Panc1 (cell line): Measurements from ENCODE around the gene ZNF516. TPM values are rescaled to one million over a fixed set of nuclear protein-coding genes. Genes with fewer than 3 reads are reported as not detected.

Source experiments
- ATAC-seq: fragments of 200-7000 bp; cut with Tn5 transposase; 2 replicates; pipeline ENCODE4 v1.9.1; 2020; ENCODE audit warnings: mild to moderate bottlenecking, moderate library complexity
- BruUV-seq: library from RNA; stranded (reverse); fragments of 400-500 nt; replicated peaks from 2 replicates; lab custom pipeline; 2021; lab: Mats Ljungman, UMichigan
- CTCF ChIA-PET: fragments of 300-600 bp; sonication (Branson Sonifier 250); formaldehyde crosslinking; loops from one replicate; lab custom pipeline; 2022; ENCODE audit warnings: antibody characterized with exemption; lab: Charles Lee
- POLR2A ChIA-PET: fragments of 300-600 bp; sonication (Branson Sonifier 250); formaldehyde crosslinking; loops from one replicate; lab custom pipeline; 2022; ENCODE audit warnings: antibody characterized with exemption; lab: Charles Lee
- DNase-seq: peaks from one replicate; pipeline ENCODE4 v3.0.0-alpha.2; 2010; ENCODE audit warnings: low read depth, low spot score
- H3K27ac ChIP-seq: 2 replicates; pipeline ENCODE4 v1.5.1; 2011; ENCODE audit warnings: mild to moderate bottlenecking, low read length, inconsistent platforms
- H3K27me3 ChIP-seq: fragments of 200-500 bp; sonication (Bioruptor generic); 2 replicates; pipeline ENCODE4 v1.6.0; 2014; ENCODE audit warnings: low read length, inconsistent platforms; ENCODE audit not compliant: control insufficient read depth, insufficient read depth
- H3K36me3 ChIP-seq: fragments of 200-500 bp; sonication (Bioruptor generic); 2 replicates; pipeline ENCODE4 v1.5.1; 2014; ENCODE audit warnings: inconsistent platforms, mild to moderate bottlenecking, low read length, moderate library complexity; ENCODE audit not compliant: control insufficient read depth, insufficient read depth
- H3K4me1 ChIP-seq: 2 replicates; pipeline ENCODE4 v1.5.1; 2011; ENCODE audit warnings: inconsistent platforms, mild to moderate bottlenecking, low read length, moderate library complexity; ENCODE audit not compliant: control insufficient read depth, insufficient read depth
- H3K4me3 ChIP-seq, 2 experiments: 2 replicates each; pipeline ENCODE4 v1.5.1; 2011 to 2012; ENCODE audit warnings: low read depth in 2 of 2, low read length in 2 of 2, mild to moderate bottlenecking in 2 of 2, inconsistent platforms in 1 of 2, moderate library complexity in 1 of 2
- H3K9me3 ChIP-seq: fragments of 200-500 bp; sonication (Bioruptor generic); 2 replicates; pipeline ENCODE4 v1.5.1; 2014; ENCODE audit warnings: low read depth, mild to moderate bottlenecking, inconsistent platforms, low read length, moderate library complexity; ENCODE audit not compliant: control insufficient read depth, insufficient read depth
- POLR2AphosphoS5 ChIP-seq: IDR thresholded peaks from 2 replicates; pipeline ENCODE4 v1.6.1; 2012; ENCODE audit warnings: mild to moderate bottlenecking, low read depth, low read length, moderate library complexity
- REST ChIP-seq, 2 experiments: IDR thresholded peaks; 2 replicates each; pipeline ENCODE4 v1.6.1; 2011 to 2012; ENCODE audit warnings: low read depth in 2 of 2, control low read depth in 1 of 2, low read length in 1 of 2, mild to moderate bottlenecking in 1 of 2, moderate library complexity in 1 of 2; ENCODE audit not compliant: insufficient read depth in 1 of 2
- SIN3A ChIP-seq: IDR thresholded peaks from 2 replicates; pipeline ENCODE4 v1.6.1; 2012; ENCODE audit warnings: low read depth, mild to moderate bottlenecking, low read length, moderate library complexity, borderline replicate concordance; ENCODE audit not compliant: insufficient read depth
- TCF7L2 ChIP-seq: IDR thresholded peaks from 2 replicates; pipeline ENCODE4 v1.6.1; 2011; ENCODE audit warnings: mild to moderate bottlenecking, low read depth, low read length, inconsistent platforms
- in situ Hi-C: cut with HindIII; loops from 2 replicates; pipeline ENCODE4 v1.10.0; 2016; ENCODE audit warnings: low sequenced_read_pairs, low pct_unique_long_range_greater_than_20kb
- intact Hi-C: fragments of 100-400 bp; cut with micrococcal nuclease; formaldehyde crosslinking; loops from one replicate; pipeline ENCODE4 v1.10.0; 2022; ENCODE audit not compliant: unreplicated experiment
- total RNA-seq: library from RNA; stranded (reverse); gene quantifications from one replicate; pipeline ENCODE4 v1.2.1, GENCODE V29; 2021; ENCODE audit not compliant: unreplicated experiment
- TF ChIP-seq, protein P1 (sequence below): fragments of 450-650 bp; IDR thresholded peaks from 2 replicates; pipeline ENCODE4 v1.5.1; 2017; ENCODE audit warnings: mild to moderate bottlenecking

The ZNF516 gene
- total RNA-seq, 1 experiment from 2014 or later: 28.6 TPM

DNA sequence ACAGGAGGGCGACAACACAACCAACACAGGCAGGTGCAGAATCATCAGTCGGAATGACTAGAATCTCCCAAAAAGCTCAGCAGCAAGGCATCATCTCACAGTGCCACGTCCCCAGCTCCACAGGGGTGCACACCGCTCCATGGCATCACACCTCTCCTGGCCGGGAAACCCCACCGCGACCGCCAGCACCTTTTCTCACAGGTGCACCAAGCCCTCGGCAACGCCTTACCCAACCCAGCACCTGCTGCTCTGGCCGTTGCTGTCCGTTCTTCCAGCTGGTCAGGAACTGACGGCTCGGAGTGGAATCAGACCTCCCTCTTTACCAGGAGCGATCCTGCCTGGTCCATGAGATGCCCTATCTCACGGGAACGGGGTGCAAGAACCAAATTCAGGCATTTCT lies 61.3 kb downstream of the ZNF516 start:
- H3K9me3 ChIP-seq: no peaks in the 10 kb centered on the region
- no peaks in the 10 kb centered on the region for H3K27me3 ChIP-seq
- H3K36me3 ChIP-seq: no peaks in the 10 kb centered on the region
- no peaks in the 10 kb centered on the region for H3K4me1 ChIP-seq
- CTCF ChIA-PET: no interaction called here
- no peak for TF ChIP-seq SIN3A
- TF ChIP-seq POLR2AphosphoS5: no peak
- no peak for TF ChIP-seq TCF7L2
- TF ChIP-seq, protein P1, sequence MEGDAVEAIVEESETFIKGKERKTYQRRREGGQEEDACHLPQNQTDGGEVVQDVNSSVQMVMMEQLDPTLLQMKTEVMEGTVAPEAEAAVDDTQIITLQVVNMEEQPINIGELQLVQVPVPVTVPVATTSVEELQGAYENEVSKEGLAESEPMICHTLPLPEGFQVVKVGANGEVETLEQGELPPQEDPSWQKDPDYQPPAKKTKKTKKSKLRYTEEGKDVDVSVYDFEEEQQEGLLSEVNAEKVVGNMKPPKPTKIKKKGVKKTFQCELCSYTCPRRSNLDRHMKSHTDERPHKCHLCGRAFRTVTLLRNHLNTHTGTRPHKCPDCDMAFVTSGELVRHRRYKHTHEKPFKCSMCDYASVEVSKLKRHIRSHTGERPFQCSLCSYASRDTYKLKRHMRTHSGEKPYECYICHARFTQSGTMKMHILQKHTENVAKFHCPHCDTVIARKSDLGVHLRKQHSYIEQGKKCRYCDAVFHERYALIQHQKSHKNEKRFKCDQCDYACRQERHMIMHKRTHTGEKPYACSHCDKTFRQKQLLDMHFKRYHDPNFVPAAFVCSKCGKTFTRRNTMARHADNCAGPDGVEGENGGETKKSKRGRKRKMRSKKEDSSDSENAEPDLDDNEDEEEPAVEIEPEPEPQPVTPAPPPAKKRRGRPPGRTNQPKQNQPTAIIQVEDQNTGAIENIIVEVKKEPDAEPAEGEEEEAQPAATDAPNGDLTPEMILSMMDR: no peak
- TF ChIP-seq REST (IDR thresholded peaks at IDR 0.05; ENCODE audit: insufficient read depth in 1 of 2, low read depth in 2 of 2, low read length in 1 of 2): no peak
- no peak overlapping the region for H3K4me3 ChIP-seq
- intact Hi-C loops (no loop called here), in situ Hi-C loops (no loop called here)
- H3K27ac ChIP-seq: no peak overlapping the region
- POLR2A ChIA-PET: no interaction called here
- no peak for ATAC-seq
- no peak for DNase-seq
- BruUV-seq: no TSS peak

DNA sequence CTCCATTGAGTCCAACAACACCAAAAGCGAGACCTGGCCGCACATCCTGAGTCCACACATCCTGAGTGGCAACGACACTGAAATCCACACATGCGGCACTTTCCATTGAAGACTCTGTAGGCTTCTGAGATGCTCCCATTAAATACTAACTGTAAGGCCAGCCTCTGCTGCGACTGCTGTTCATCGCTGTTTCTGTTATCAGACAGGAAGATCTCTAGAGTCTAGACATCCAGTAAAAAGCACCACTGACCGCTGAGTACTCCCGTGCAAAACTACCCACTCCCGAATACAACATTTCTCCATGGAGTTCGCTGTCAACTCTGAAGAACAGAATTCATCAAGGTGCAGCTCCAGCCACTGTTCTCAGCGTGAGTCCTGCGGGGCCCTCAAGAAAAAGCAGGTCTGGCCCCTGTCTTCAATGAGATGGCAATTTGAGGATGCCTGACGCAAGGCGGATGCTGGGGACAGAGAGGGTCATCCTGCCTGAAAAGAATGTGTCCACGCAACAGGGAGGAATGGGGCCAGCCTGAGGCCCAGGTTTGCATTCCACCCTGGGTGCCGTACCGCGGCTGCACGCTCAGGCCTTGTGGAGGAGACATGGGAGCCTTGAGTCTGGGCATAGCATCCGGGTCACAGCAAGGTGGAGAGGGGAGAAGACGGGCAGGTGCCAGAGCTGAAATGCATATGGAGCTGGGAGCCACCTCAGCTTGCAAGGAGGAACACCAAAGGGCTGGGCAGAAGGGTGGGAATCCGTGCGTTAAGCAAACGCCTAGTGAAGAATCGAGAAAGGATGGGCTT lies 61.9 kb downstream of the ZNF516 start:
- H3K36me3 ChIP-seq: no peaks in the 10 kb centered on the region
- ChIA-PET POLR2A (no interaction called here), CTCF (no interaction called here)
- no peaks in the 10 kb centered on the region for H3K9me3 ChIP-seq
- DNase-seq: no peak
- no peak overlapping the region for H3K27ac ChIP-seq
- H3K4me3 ChIP-seq: no peak overlapping the region
- no TSS peak for BruUV-seq
- no peaks in the 10 kb centered on the region for H3K4me1 ChIP-seq
- H3K27me3 ChIP-seq: no peaks in the 10 kb centered on the region
- in situ Hi-C loops: no loop called here
- TF ChIP-seq TCF7L2: no peak
- TF ChIP-seq POLR2AphosphoS5: no peak
- no peak for TF ChIP-seq SIN3A
- TF ChIP-seq REST (IDR thresholded peaks at IDR 0.05; ENCODE audit: insufficient read depth in 1 of 2, low read depth in 2 of 2, low read length in 1 of 2): no peak
- TF ChIP-seq, protein P1: no peak
- ATAC-seq: no peak
- intact Hi-C loops: no loop called here
